Suprapubic skin (tissue), 4 donors: ENCODE data around the gene SLC5A11. TPM values are rescaled to one million over a fixed set of nuclear protein-coding genes. Genes with fewer than 3 reads are reported as not detected.

Experiments
- DNase-seq, 2 donors: peaks; one replicate each; pipeline ENCODE4 v3.0.0-alpha.2; 2019; ENCODE audit warnings: low spot score in 2 of 2
- H3K27ac ChIP-seq: fragments of 200-600 bp; sonication (generic); one replicate; pipeline ENCODE4 v1.5.1; 2019
- H3K27me3 ChIP-seq: fragments of 200-600 bp; sonication (generic); one replicate; pipeline ENCODE4 v1.5.1; 2019
- H3K36me3 ChIP-seq: fragments of 200-600 bp; sonication (generic); one replicate; pipeline ENCODE4 v1.5.1; 2019
- H3K4me1 ChIP-seq: fragments of 200-600 bp; sonication (generic); one replicate; pipeline ENCODE4 v1.5.1; 2019
- H3K4me3 ChIP-seq: fragments of 200-600 bp; sonication (generic); one replicate; pipeline ENCODE4 v1.5.1; 2019; ENCODE audit warnings: mild to moderate bottlenecking
- H3K9me3 ChIP-seq: fragments of 200-600 bp; sonication (generic); one replicate; pipeline ENCODE4 v1.5.1; 2019
- CTCF ChIP-seq, 2 donors: fragments of 200-600 bp in 1 of 2; fragments of 450-650 bp in 1 of 2; sonication (generic) in 1 of 2; IDR thresholded peaks; one replicate each; pipeline ENCODE4 v1.5.1; 2016 to 2019; ENCODE audit warnings: antibody characterized with exemption in 2 of 2, mild to moderate bottlenecking in 1 of 2, moderate library complexity in 1 of 2
- EP300 ChIP-seq: sonication (generic); formaldehyde crosslinking; IDR thresholded peaks from one replicate; pipeline ENCODE4 v1.6.1; 2017; ENCODE audit warnings: antibody characterized with exemption
- POLR2A ChIP-seq, 2 donors: fragments of 450-650 bp; IDR thresholded peaks; one replicate each; pipeline ENCODE4 v1.6.1; 2017; ENCODE audit warnings: antibody characterized with exemption in 2 of 2, mild to moderate bottlenecking in 2 of 2, moderate library complexity in 2 of 2
- POLR2AphosphoS5 ChIP-seq, 3 donors: sonication (generic); formaldehyde crosslinking; IDR thresholded peaks; one replicate each; pipeline ENCODE4 v1.6.1; 2017; ENCODE audit warnings: antibody characterized with exemption in 3 of 3
- WGBS: methylation state at CpG from one replicate; pipeline ENCODE4 v1.1.5; 2018; 5-methylcytosine and 5-hydroxymethylcytosine counted together
- total RNA-seq, 4 donors: library from RNA; depleted of rRNA; stranded (reverse); fragments of >200 nt; gene quantifications; one replicate each; pipeline ENCODE4 v1.1.0, GENCODE V29; 2016

SLC5A11 gene
- total RNA-seq, 4 donors from 2014 or later = 0.55 to 0.64 TPM; not detected in 2

GRCh38 chr16:24863582-24864437, 18.0 kb downstream of the SLC5A11 start:
- no peaks in the 10 kb centered on the region for H3K9me3 ChIP-seq
- H3K4me3 ChIP-seq = no peak overlapping the region
- H3K36me3 ChIP-seq = no peaks in the 10 kb centered on the region
- H3K27me3 ChIP-seq = no peaks in the 10 kb centered on the region
- WGBS = 92% methylated on average over 3 of the region's 3 CpGs
- DNase-seq = no peak
- H3K27ac ChIP-seq = no peak overlapping the region
- no peaks in the 10 kb centered on the region for H3K4me1 ChIP-seq
- no peak for TF ChIP-seq POLR2A (IDR thresholded peaks at IDR 0.05)
- TF ChIP-seq EP300 = no peak
- TF ChIP-seq CTCF (IDR thresholded peaks at IDR 0.05) = no peak
- no peak for TF ChIP-seq POLR2AphosphoS5 (IDR thresholded peaks at IDR 0.05)

GRCh38 chr16:24869033-24869432, 23.3 kb downstream of the SLC5A11 start:
- H3K36me3 ChIP-seq = no peaks in the 10 kb centered on the region
- no peaks in the 10 kb centered on the region for H3K4me1 ChIP-seq
- H3K9me3 ChIP-seq = no peaks in the 10 kb centered on the region
- H3K4me3 ChIP-seq = no peak overlapping the region
- WGBS = 88% methylated on average over 5 of the region's 8 CpGs
- H3K27ac ChIP-seq = no peak overlapping the region
- TF ChIP-seq CTCF (IDR thresholded peaks at IDR 0.05) (no peak), POLR2A (IDR thresholded peaks at IDR 0.05) (no peak), EP300 (no peak), POLR2AphosphoS5 (IDR thresholded peaks at IDR 0.05) (no peak)
- DNase-seq = no peak
- no peaks in the 10 kb centered on the region for H3K27me3 ChIP-seq

- no peak for DNase-seq
- WGBS = 89% methylated on average over 5 of the region's 5 CpGs
- no peak overlapping the region for H3K27ac ChIP-seq
These were observed 26.1 kb downstream of the SLC5A11 start for GRCh38 chr16:24871891-24872290.

GRCh38 chr16:24873028-24873427, 27.3 kb downstream of the SLC5A11 start:
- no peak overlapping the region for H3K27ac ChIP-seq
- H3K36me3 ChIP-seq = no peaks in the 10 kb centered on the region
- H3K9me3 ChIP-seq = no peaks in the 10 kb centered on the region
- H3K27me3 ChIP-seq = no peaks in the 10 kb centered on the region
- TF ChIP-seq EP300 (no peak), CTCF (IDR thresholded peaks at IDR 0.05) (no peak), POLR2AphosphoS5 (IDR thresholded peaks at IDR 0.05) (no peak), POLR2A (IDR thresholded peaks at IDR 0.05) (no peak)
- no peaks in the 10 kb centered on the region for H3K4me1 ChIP-seq
- WGBS = 66% methylated on average over 2 of the region's 2 CpGs
- no peak for DNase-seq
- no peak overlapping the region for H3K4me3 ChIP-seq

More at GRCh38 chr16:24871891-24872290, 26.1 kb downstream of the SLC5A11 start:
- TF ChIP-seq POLR2A (IDR thresholded peaks at IDR 0.05) (no peak), CTCF (IDR thresholded peaks at IDR 0.05) (no peak), EP300 (no peak), POLR2AphosphoS5 (IDR thresholded peaks at IDR 0.05) (no peak)
- Histone ChIP-seq H3K4me3 (no peak overlapping the region), H3K9me3 (no peaks in the 10 kb centered on the region), H3K27me3 (no peaks in the 10 kb centered on the region), H3K36me3 (no peaks in the 10 kb centered on the region), H3K4me1 (no peaks in the 10 kb centered on the region)

GRCh38 chr16:24875466-24875865, 29.7 kb downstream of the SLC5A11 start:
- Histone ChIP-seq H3K27ac (no peak overlapping the region), H3K4me3 (no peak overlapping the region), H3K9me3 (no peaks in the 10 kb centered on the region), H3K4me1 (no peaks in the 10 kb centered on the region), H3K27me3 (no peaks in the 10 kb centered on the region), H3K36me3 (no peaks in the 10 kb centered on the region)
- TF ChIP-seq POLR2AphosphoS5 (IDR thresholded peaks at IDR 0.05) (no peak), POLR2A (IDR thresholded peaks at IDR 0.05) (no peak), EP300 (no peak), CTCF (IDR thresholded peaks at IDR 0.05) (no peak)
- no peak for DNase-seq
- 94% methylated on average over 6 of the region's 10 CpGs for WGBS
